ENCODE measurements around the gene STXBP1.

Gene STXBP1

GRCh38 chr9:127712867-127713266 is 100.8 kb downstream of the STXBP1 start:
- TF ChIP-seq CTCF (IDR thresholded peaks at IDR 0.05; ENCODE audit: insufficient read depth, low read depth, low read length, missing control alignments), result no peak
- no peak overlapping the region for H3K4me3 ChIP-seq (ENCODE audit: low read length)
- no peak for DNase-seq (ENCODE audit: low read depth)

- no peak for TF ChIP-seq CTCF (IDR thresholded peaks at IDR 0.05; ENCODE audit: insufficient read depth, low read depth, low read length, missing control alignments)
- peak overlapping the region; percentile 73 for H3K4me3 ChIP-seq (ENCODE audit: low read length)
- no peak for DNase-seq (ENCODE audit: low read depth)
These were observed 102.1 kb downstream of the STXBP1 start for GRCh38 chr9:127714020-127714750.

- peak; percentile 27 for DNase-seq (ENCODE audit: low read depth)
- peak overlapping the region; percentile 73 for H3K4me3 ChIP-seq (ENCODE audit: low read length)
- no peak for TF ChIP-seq CTCF (IDR thresholded peaks at IDR 0.05; ENCODE audit: insufficient read depth, low read depth, low read length, missing control alignments)
These were observed 102.9 kb downstream of the STXBP1 start for GRCh38 chr9:127714951-127715469.

- DNase-seq (ENCODE audit: low read depth), result peak; percentile 97
- no peak for TF ChIP-seq CTCF (IDR thresholded peaks at IDR 0.05; ENCODE audit: insufficient read depth, low read depth, low read length, missing control alignments)
- H3K4me3 ChIP-seq (ENCODE audit: low read length), result peak within 1 kb of the TSS; percentile 73
These were observed 103.6 kb downstream of the STXBP1 start, which contains the start of the genes PTRH1 and TTC16 for GRCh38 chr9:127715470-127716337. TSS of gene PTRH1 (minus strand) at chr9:127715663. CDS start at chr9:127715639, 24 bp downstream. TSS of gene TTC16 (plus strand) at chr9:127716079. CDS start at chr9:127716146, 67 bp downstream.

GRCh38 chr9:127716412-127716811 is 104.3 kb downstream of the STXBP1 start:
- no peak for DNase-seq (ENCODE audit: low read depth)
- no peak overlapping the region for H3K4me3 ChIP-seq (ENCODE audit: low read length)
- no peak for TF ChIP-seq CTCF (IDR thresholded peaks at IDR 0.05; ENCODE audit: insufficient read depth, low read depth, low read length, missing control alignments)

- DNase-seq (ENCODE audit: low read depth), result no peak
- no peak for TF ChIP-seq CTCF (IDR thresholded peaks at IDR 0.05; ENCODE audit: insufficient read depth, low read depth, low read length, missing control alignments)
- H3K4me3 ChIP-seq (ENCODE audit: low read length), result no peak overlapping the region
These were observed 105.7 kb downstream of the STXBP1 start for GRCh38 chr9:127717766-127718165.

All from epithelial cell of esophagus (primary cell).